ENCODE measurements around the gene LSM10.

Gene LSM10

GRCh38 chr1:36397083-36397377 lies 678 bp downstream of the LSM10 start:
- no peak for DNase-seq (ENCODE audit: extremely low spot score)
- TF ChIP-seq CTCF (IDR thresholded peaks at IDR 0.05; ENCODE audit: control extremely low read depth, extremely low read depth, low read depth, missing control alignments): no peak
- ChIA-PET POLR2A (interaction anchor here (2.6 kb wide), 1 partner anchor 10 kb away, joined by 15 read pairs; no protein-coding TSS in a partner anchor), CTCF (interaction anchor here (1.0 to 3.3 kb wide), 7 partner anchors 8 to 246 kb away, joined by 3 to 11 read pairs (median 6); no protein-coding TSS in a partner anchor)

DNA sequence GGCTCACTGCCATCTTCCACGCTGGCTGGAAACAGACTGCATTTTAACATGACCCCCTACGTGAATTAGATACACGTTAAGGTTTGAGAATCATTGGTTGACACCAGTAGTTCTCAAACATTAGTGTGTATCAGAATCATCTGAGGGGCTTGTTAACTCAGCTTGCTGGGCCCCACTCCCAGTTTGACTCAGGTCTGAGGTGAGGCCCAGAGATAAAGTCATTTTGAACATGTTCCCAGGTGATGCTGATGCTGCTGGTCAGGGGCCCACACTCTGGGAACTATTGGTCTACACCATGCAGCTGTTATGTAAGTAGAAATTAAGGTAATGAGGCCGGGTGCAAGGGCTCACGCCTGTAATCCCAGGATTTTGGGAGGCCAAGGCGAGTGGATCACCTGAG lies 1.3 kb downstream of the LSM10 start:
- ChIA-PET POLR2A (interaction anchor here (0.6 to 2.6 kb wide), 3 partner anchors 9 to 54 kb away, joined by 3 to 15 read pairs (median 3); partner anchors contain the start of gene OSCP1), CTCF (interaction anchor here (1.0 to 3.3 kb wide), 7 partner anchors 7 to 246 kb away, joined by 3 to 11 read pairs (median 6); no protein-coding TSS in a partner anchor)
- no peak for DNase-seq (ENCODE audit: extremely low spot score)
- TF ChIP-seq CTCF (IDR thresholded peaks at IDR 0.05; ENCODE audit: control extremely low read depth, extremely low read depth, low read depth, missing control alignments): no peak

- no peak for TF ChIP-seq CTCF (IDR thresholded peaks at IDR 0.05; ENCODE audit: control extremely low read depth, extremely low read depth, low read depth, missing control alignments)
- CTCF ChIA-PET: interaction anchor here (1.0 to 2.1 kb wide), 5 partner anchors 12 to 259 kb away, joined by 3 to 7 read pairs (median 3); no protein-coding TSS in a partner anchor
- POLR2A ChIA-PET: no interaction called here
- no peak for DNase-seq (ENCODE audit: extremely low spot score)
These were observed 4.0 kb downstream of the LSM10 start for GRCh38 chr1:36393686-36394085.

DNA sequence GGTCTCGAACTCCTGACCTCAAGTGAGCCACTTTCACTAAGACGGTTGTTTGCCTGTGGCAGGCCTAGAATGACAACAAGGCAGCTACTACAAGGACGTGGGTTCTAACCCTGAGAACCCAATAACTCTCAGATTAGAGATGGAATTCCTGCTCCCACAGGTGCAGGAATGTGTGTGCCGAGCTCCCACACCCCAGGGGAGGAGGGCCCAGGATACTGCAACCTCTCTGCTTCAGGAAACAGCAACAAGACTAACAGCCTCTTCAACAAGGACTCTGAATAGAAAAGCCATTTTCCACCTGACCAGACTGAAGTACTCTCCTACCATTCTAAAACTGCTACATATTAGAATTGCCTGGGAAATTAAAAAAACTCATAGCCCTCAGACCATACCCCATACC lies 4.9 kb downstream of the LSM10 start:
- DNase-seq (ENCODE audit: extremely low spot score): no peak
- ChIA-PET POLR2A (no interaction called here), CTCF (interaction anchor here (1.4 to 2.1 kb wide), 2 partner anchors 25 to 258 kb away, joined by 3 to 7 read pairs; no protein-coding TSS in a partner anchor)
- no peak for TF ChIP-seq CTCF (IDR thresholded peaks at IDR 0.05; ENCODE audit: control extremely low read depth, extremely low read depth, low read depth, missing control alignments)

- TF ChIP-seq CTCF (IDR thresholded peaks at IDR 0.05; ENCODE audit: control extremely low read depth, extremely low read depth, low read depth, missing control alignments): no peak
- DNase-seq (ENCODE audit: extremely low spot score): no peak
- ChIA-PET CTCF (interaction anchor here (0.8 to 1.7 kb wide), 3 partner anchors 23 to 241 kb away, joined by 3 to 4 read pairs (median 4); no protein-coding TSS in a partner anchor), POLR2A (no interaction called here)
These were observed 6.4 kb downstream of the LSM10 start for GRCh38 chr1:36391271-36391670.

- no peak for DNase-seq (ENCODE audit: extremely low spot score)
- ChIA-PET CTCF (interaction anchor here (0.8 to 1.7 kb wide), 3 partner anchors 22 to 241 kb away, joined by 3 to 4 read pairs (median 4); no protein-coding TSS in a partner anchor), POLR2A (no interaction called here)
- TF ChIP-seq CTCF (IDR thresholded peaks at IDR 0.05; ENCODE audit: control extremely low read depth, extremely low read depth, low read depth, missing control alignments): no peak
These were observed 7.3 kb downstream of the LSM10 start for GRCh38 chr1:36390411-36390810.

Data from GM10248 (cell line).